Uterus (tissue), 2 donors: ENCODE results near the gene ALG1.

Experiments
- CTCF ChIP-seq, 4 experiments: fragments of 200-600 bp in 2 of 4; fragments of 450-650 bp in 2 of 4; sonication (generic) in 2 of 4; IDR thresholded peaks; one replicate each; pipeline ENCODE4 v1.5.1; 2016 to 2019; ENCODE audit warnings: antibody characterized with exemption in 4 of 4, mild to moderate bottlenecking in 2 of 4, moderate library complexity in 1 of 4
- POLR2A ChIP-seq, 2 donors: fragments of 450-650 bp; IDR thresholded peaks; one replicate each; pipeline ENCODE4 v1.6.1; 2016; ENCODE audit warnings: antibody characterized with exemption in 2 of 2, mild to moderate bottlenecking in 1 of 2, moderate library complexity in 1 of 2

- TF ChIP-seq POLR2A (IDR thresholded peaks at IDR 0.05) (no peak), CTCF (IDR thresholded peaks at IDR 0.05) (no peak)
Measured at GRCh38 chr16:5032748-5033167, 38.9 kb upstream of the ALG1 start.
